ENCODE results near the gene ZNF785. TPM values are rescaled to one million over a fixed set of nuclear protein-coding genes. Genes with fewer than 3 reads are reported as not detected.

The ZNF785 gene
- total and polyA plus RNA-seq, 2 of the 13 experiments (the other 11 are each of a cell fraction or from before 2014, with no cell fraction given): 0.01 TPM; not detected in 1

- TF ChIP-seq GPBP1L1 (CRISPR knock-in tag; IDR thresholded peaks at IDR 0.05) (no peak), ZMAT3 (CRISPR knock-in tag; conservative IDR thresholded peaks at IDR 0.05) (0 out of 2 replicates have a peak, but pooled peaks have one; percentile 27), EEA1 (CRISPR knock-in tag; IDR thresholded peaks at IDR 0.05; ENCODE audit: borderline replicate concordance) (no peak), ZNF574 (CRISPR knock-in tag; IDR thresholded peaks at IDR 0.05) (peak; percentile 83), E2F5 (CRISPR knock-in tag; conservative IDR thresholded peaks at IDR 0.05) (no peak), POLR2AphosphoS5 (IDR thresholded peaks at IDR 0.05; ENCODE audit: low read depth, low read length) (no peak), ZNF776 (CRISPR knock-in tag; IDR thresholded peaks at IDR 0.05) (no peak), HDAC2 (CRISPR knock-in tag; IDR thresholded peaks at IDR 0.05) (peak; percentile 38; the same call in 1 of the 2 replicates), RAD21 (CRISPR knock-in tag; IDR thresholded peaks at IDR 0.05) (peak; percentile 80), REST (IDR thresholded peaks at IDR 0.05; ENCODE audit: borderline replicate concordance in 1 of 2, low read depth in 1 of 2, low read length in 2 of 2) (no peak)
These were observed 43.4 kb upstream of the ZNF785 start (continued) for GRCh38 chr16:30628628-30629540.
